Right lobe of liver (tissue), 6 donors: ENCODE data around the gene GALNT17. TPM values are rescaled to one million over a fixed set of nuclear protein-coding genes. Genes with fewer than 3 reads are reported as not detected.

Experiments used
- ATAC-seq, 4 donors: fragments of 200-7000 bp; cut with Tn5 transposase; one replicate each; pipeline ENCODE4 v1.9.1; 2020; ENCODE audit warnings: mild to moderate bottlenecking in 4 of 4, moderate library complexity in 4 of 4
- DNase-seq, 3 donors: peaks; one replicate each; pipeline ENCODE4 v3.0.0-alpha.2; 2020
- H3K27ac ChIP-seq, 3 donors: fragments of 200-600 bp; one replicate each; pipeline ENCODE4 v1.8.0; 2022
- H3K27me3 ChIP-seq, 2 donors: fragments of 200-600 bp; one replicate each; pipeline ENCODE4 v1.8.0; 2022
- H3K36me3 ChIP-seq, 4 donors: fragments of 200-600 bp; sonication (generic) in 1 of 4; one replicate each; pipeline versions ENCODE4 v1.5.1 to v1.8.0; 2017 to 2022; ENCODE audit warnings: control low read depth in 1 of 4
- H3K4me1 ChIP-seq, 4 donors: fragments of 200-600 bp; sonication (generic) in 1 of 4; one replicate each; pipeline versions ENCODE4 v1.5.1 to v1.8.0; 2017 to 2022; ENCODE audit warnings: control low read depth in 1 of 4
- H3K4me3 ChIP-seq, 3 donors: fragments of 200-600 bp; one replicate each; pipeline ENCODE4 v1.8.0; 2022
- H3K9me3 ChIP-seq, 4 donors: fragments of 200-600 bp; sonication (generic) in 1 of 4; one replicate each; pipeline versions ENCODE4 v1.5.1 to v1.8.0; 2017 to 2022; ENCODE audit warnings: control low read depth in 1 of 4
- POLR2A ChIP-seq: fragments of 450-650 bp; IDR thresholded peaks from one replicate; pipeline ENCODE4 v1.6.1; 2017; ENCODE audit warnings: antibody characterized with exemption, mild to moderate bottlenecking
- WGBS: methylation state at CpG from one replicate; pipeline ENCODE4 v1.1.6; 2018; ENCODE audit warnings: low coverage, low lambda C conversion rate; ENCODE audit not compliant: insufficient coverage; ENCODE audit errors: missing lambda C conversion rate; 5-methylcytosine and 5-hydroxymethylcytosine counted together
- intact Hi-C, 2 donors: fragments of 100-400 bp; cut with DNase I; formaldehyde crosslinking; loops; one replicate each; pipeline versions ENCODE4 v1.11.2 to v1.14.1; 2022
- total RNA-seq, 6 experiments: library from RNA; depleted of rRNA in 2 of 6; stranded (reverse); fragments of >200 nt in 2 of 6; fragmentation: NEBNext Ultra II Directional in 3 of 6; extraction: Animal tissue kit (Norgen Biotek cat#: 25700) in 3 of 6; gene quantifications; one replicate each; pipeline versions ENCODE4 v1.1.0 to v1.2.4, GENCODE V29; 2016 to 2023
- TF ChIP-seq, protein P1 (sequence below), 4 donors: fragments of 200-600 bp in 3 of 4; fragments of 450-650 bp in 1 of 4; IDR thresholded peaks; one replicate each; pipeline versions ENCODE4 v1.5.1 to v1.8.0; 2016 to 2022; ENCODE audit warnings: antibody characterized with exemption in 4 of 4, mild to moderate bottlenecking in 2 of 4
- donor health status: DM: no; HTN: yes; CAD: no.
- donor health status: DM: no; HTN: no; CAD: no.
- donor health status: DM: no; HTN: no; CAD: no.
- donor health status: DM: no; HTN: yes; CAD: no.
- donor health status: DM: no; HTN: yes; CAD: no.

Gene GALNT17
- total RNA-seq, 6 experiments from 2014 or later, result 0.06 to 0.31 (median 0.10) TPM

DNA sequence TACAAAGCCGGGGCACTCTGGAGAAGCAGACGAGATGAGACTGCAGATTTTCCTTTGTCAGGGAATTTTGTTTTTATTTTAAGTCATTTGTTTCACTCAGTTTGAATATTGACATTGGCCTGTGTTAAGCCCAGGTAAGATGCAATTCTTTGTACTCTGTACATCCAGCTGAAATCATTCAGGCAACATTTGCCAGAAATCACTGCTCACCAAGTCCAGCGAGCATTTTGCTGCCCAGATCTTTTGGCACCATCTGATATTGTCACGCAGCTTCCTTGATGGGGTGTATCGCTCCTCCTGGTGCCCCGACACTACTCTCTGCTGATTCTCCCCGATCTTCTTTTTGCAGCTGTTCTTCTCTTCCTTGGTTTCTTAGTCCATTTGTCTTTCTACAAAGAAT lies 261.7 kb downstream of the GALNT17 start:
- 74% methylated on average over 7 of the region's 7 CpGs for WGBS
- Histone ChIP-seq H3K9me3 (no peaks in the 10 kb centered on the region), H3K27me3 (no peaks in the 10 kb centered on the region), H3K36me3 (no peaks in the 10 kb centered on the region), H3K4me3 (no peak overlapping the region), H3K27ac (no peak overlapping the region), H3K4me1 (no peaks in the 10 kb centered on the region)
- DNase-seq (no peak), ATAC-seq (no peak)
- TF ChIP-seq, protein P1, sequence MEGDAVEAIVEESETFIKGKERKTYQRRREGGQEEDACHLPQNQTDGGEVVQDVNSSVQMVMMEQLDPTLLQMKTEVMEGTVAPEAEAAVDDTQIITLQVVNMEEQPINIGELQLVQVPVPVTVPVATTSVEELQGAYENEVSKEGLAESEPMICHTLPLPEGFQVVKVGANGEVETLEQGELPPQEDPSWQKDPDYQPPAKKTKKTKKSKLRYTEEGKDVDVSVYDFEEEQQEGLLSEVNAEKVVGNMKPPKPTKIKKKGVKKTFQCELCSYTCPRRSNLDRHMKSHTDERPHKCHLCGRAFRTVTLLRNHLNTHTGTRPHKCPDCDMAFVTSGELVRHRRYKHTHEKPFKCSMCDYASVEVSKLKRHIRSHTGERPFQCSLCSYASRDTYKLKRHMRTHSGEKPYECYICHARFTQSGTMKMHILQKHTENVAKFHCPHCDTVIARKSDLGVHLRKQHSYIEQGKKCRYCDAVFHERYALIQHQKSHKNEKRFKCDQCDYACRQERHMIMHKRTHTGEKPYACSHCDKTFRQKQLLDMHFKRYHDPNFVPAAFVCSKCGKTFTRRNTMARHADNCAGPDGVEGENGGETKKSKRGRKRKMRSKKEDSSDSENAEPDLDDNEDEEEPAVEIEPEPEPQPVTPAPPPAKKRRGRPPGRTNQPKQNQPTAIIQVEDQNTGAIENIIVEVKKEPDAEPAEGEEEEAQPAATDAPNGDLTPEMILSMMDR (IDR thresholded peaks at IDR 0.05), result no peak
- intact Hi-C loops, result no loop called here

DNA sequence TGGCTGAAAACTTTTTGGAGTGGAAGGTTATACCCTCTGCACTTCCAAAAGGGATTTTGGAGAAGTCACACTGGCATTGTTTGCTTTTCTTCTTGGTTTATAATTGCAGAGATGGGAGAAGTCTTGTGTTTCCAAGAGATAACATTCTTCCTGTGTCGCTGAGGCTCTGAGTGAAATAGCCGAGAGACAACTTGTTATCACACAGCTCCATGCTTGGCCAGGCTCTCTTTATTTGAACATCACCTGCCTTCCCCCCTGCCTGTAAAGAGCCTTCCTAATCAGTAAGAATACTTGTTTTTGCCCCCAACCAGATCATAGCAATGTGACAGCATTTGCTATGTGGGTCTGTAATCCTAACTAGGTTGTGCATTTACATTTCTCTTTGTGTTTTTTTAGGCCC lies 270.7 kb downstream of the GALNT17 start:
- Histone ChIP-seq H3K36me3 (no peaks in the 10 kb centered on the region), H3K27me3 (no peaks in the 10 kb centered on the region), H3K27ac (no peak overlapping the region), H3K4me3 (no peak overlapping the region), H3K9me3 (no peaks in the 10 kb centered on the region), H3K4me1 (no peaks in the 10 kb centered on the region)
- DNase-seq (no peak), ATAC-seq (no peak)
- TF ChIP-seq, protein P1 (IDR thresholded peaks at IDR 0.05), result no peak
- no peak for TF ChIP-seq POLR2A
- WGBS, result 25% methylated on average over 2 of the region's 2 CpGs
- intact Hi-C loops, result no loop called here

GRCh38 chr7:71403202-71403946 lies 271.4 kb downstream of the GALNT17 start:
- H3K36me3 ChIP-seq, result no peaks in the 10 kb centered on the region
- ATAC-seq (no peak), DNase-seq (no peak)
- H3K9me3 ChIP-seq, result no peaks in the 10 kb centered on the region
- intact Hi-C loops, result no loop called here
- TF ChIP-seq, protein P1 (IDR thresholded peaks at IDR 0.05), result no peak
- TF ChIP-seq POLR2A, result no peak
- H3K4me1 ChIP-seq, result no peaks in the 10 kb centered on the region
- H3K27ac ChIP-seq, result no peak overlapping the region
- no peak overlapping the region for H3K4me3 ChIP-seq
- H3K27me3 ChIP-seq, result no peaks in the 10 kb centered on the region
- 39% methylated on average over 12 of the region's 16 CpGs for WGBS

- WGBS, result no CpG with 5 or more reads among the region's 2 CpGs
- no peaks in the 10 kb centered on the region for H3K36me3 ChIP-seq
- intact Hi-C loops, result no loop called here
- DNase-seq (no peak), ATAC-seq (no peak)
- H3K9me3 ChIP-seq, result no peaks in the 10 kb centered on the region
- TF ChIP-seq, protein P1 (IDR thresholded peaks at IDR 0.05), result no peak
- TF ChIP-seq POLR2A, result no peak
- no peaks in the 10 kb centered on the region for H3K4me1 ChIP-seq
- no peak overlapping the region for H3K4me3 ChIP-seq
- no peaks in the 10 kb centered on the region for H3K27me3 ChIP-seq
- H3K27ac ChIP-seq, result no peak overlapping the region
These were observed 272.9 kb downstream of the GALNT17 start for GRCh38 chr7:71404726-71405345.
